K562 (cell line): Measurements from ENCODE around the gene ITPA.

Source experiments
- ATF3 ChIP-seq, 2 experiments: fragments of 450-650 bp in 1 of 2; sonication (generic) in 1 of 2; formaldehyde crosslinking in 1 of 2; IDR thresholded peaks in 1 of 2; conservative IDR thresholded peaks in 1 of 2; 2 replicates each; pipeline versions ENCODE4 v1.6.1 to v1.8.1; 2016 to 2023; ENCODE audit warnings: mild to moderate bottlenecking in 2 of 2, moderate library complexity in 2 of 2, inconsistent platforms in 1 of 2, missing genetic modification reagents in 1 of 2
- CTCF ChIP-seq, 3 experiments: IDR thresholded peaks in 2 of 3; conservative IDR thresholded peaks in 1 of 3; 2 replicates each; pipeline ENCODE4 v1.5.1; 2011 to 2012; ENCODE audit warnings: low read length in 3 of 3, mild to moderate bottlenecking in 3 of 3, control low read depth in 2 of 3, improper control_type of control experiment in 1 of 3, inconsistent platforms in 1 of 3, low read depth in 1 of 3, mixed read lengths in 1 of 3, moderate library complexity in 1 of 3; ENCODE audit not compliant: insufficient read depth in 2 of 3
- ELF1 ChIP-seq: fragments of 200-800 bp; sonication (Bioruptor generic); IDR thresholded peaks from 2 replicates; pipeline ENCODE4 v1.6.1; 2016; ENCODE audit warnings: missing genetic modification characterization, missing compliant biosample characterization
- JUNB ChIP-seq: fragments of 450-650 bp; formaldehyde crosslinking; conservative IDR thresholded peaks from 2 replicates; pipeline ENCODE4 v1.4.0; 2020; ENCODE audit warnings: mild to moderate bottlenecking
- MTA2 ChIP-seq: fragments of 450-650 bp; IDR thresholded peaks from 2 replicates; pipeline ENCODE4 v1.6.1; 2016; ENCODE audit warnings: low read depth
- NFIC ChIP-seq: fragments of 450-650 bp; IDR thresholded peaks from 2 replicates; pipeline ENCODE4 v1.6.1; 2017; ENCODE audit warnings: mild to moderate bottlenecking, inconsistent platforms
- PATZ1 ChIP-seq: fragments of 250-450 bp; sonication (Bioruptor Pico); IDR thresholded peaks from 2 replicates; pipeline ENCODE4 v1.5.0; 2020; ENCODE audit warnings: mild to moderate bottlenecking, borderline replicate concordance
- PRDM10 ChIP-seq: fragments of 450-650 bp; IDR thresholded peaks from 2 replicates; pipeline ENCODE4 v1.6.1; 2018; ENCODE audit not compliant: partially characterized antibody
- UBTF ChIP-seq, 2 experiments: IDR thresholded peaks; 2 replicates each; pipeline ENCODE4 v1.6.1; 2012; ENCODE audit warnings: improper control_type of control experiment in 2 of 2, low read depth in 2 of 2, low read length in 2 of 2, borderline replicate concordance in 1 of 2
- XRCC5 ChIP-seq: fragments of 200-400 bp; formaldehyde crosslinking; IDR thresholded peaks from 2 replicates; pipeline ENCODE4 v1.6.1; 2017; ENCODE audit warnings: low read depth, mild to moderate bottlenecking, low read length
- YY1 ChIP-seq, 3 experiments: IDR thresholded peaks; 2 replicates each; pipeline ENCODE4 v1.6.1; 2011; ENCODE audit warnings: low read length in 2 of 3, mild to moderate bottlenecking in 2 of 3, moderate library complexity in 2 of 3, borderline replicate concordance in 1 of 3, control low read depth in 1 of 3, low read depth in 1 of 3; ENCODE audit not compliant: insufficient read depth in 3 of 3, insufficient replicate concordance in 2 of 3, control insufficient read depth in 1 of 3, insufficient read length in 1 of 3; ENCODE audit errors: extremely low read depth in 1 of 3
- ZBTB34 ChIP-seq: fragments of 250-450 bp; sonication (Bioruptor Pico); IDR thresholded peaks from 2 replicates; pipeline ENCODE4 v1.8.0; 2021; ENCODE audit warnings: mild to moderate bottlenecking, moderate library complexity
- ZBTB5 ChIP-seq: fragments of 450-650 bp; IDR thresholded peaks from 2 replicates; pipeline ENCODE4 v1.6.1; 2017; ENCODE audit warnings: antibody characterized with exemption

GRCh38 chr20:3239867-3240775 lies 30.8 kb downstream of the ITPA start:
- TF ChIP-seq ZBTB5 (no peak), ATF3 (IDR thresholded peaks at IDR 0.05) (no peak), ATF3 (CRISPR knock-in tag; conservative IDR thresholded peaks at IDR 0.05) (no peak), NFIC (no peak), JUNB (no peak), XRCC5 (no peak), CTCF (IDR thresholded peaks at IDR 0.05 in 2 of 3, conservative IDR thresholded peaks at IDR 0.05 in 1 of 3; ENCODE audit: insufficient read depth in 2 of 3, low read depth in 1 of 3, low read length in 3 of 3) (no peak), PATZ1 (CRISPR knock-in tag) (no peak), ZBTB34 (CRISPR knock-in tag) (no peak), ELF1 (no peak), MTA2 (no peak), PRDM10 (no peak), YY1 (IDR thresholded peaks at IDR 0.05; ENCODE audit: borderline replicate concordance in 1 of 3, control insufficient read depth in 1 of 3, extremely low read depth in 1 of 3, insufficient read depth in 3 of 3, insufficient read length in 1 of 3, insufficient replicate concordance in 2 of 3, low read depth in 1 of 3, low read length in 2 of 3) (no peak), UBTF (IDR thresholded peaks at IDR 0.05; ENCODE audit: borderline replicate concordance in 1 of 2, low read depth in 2 of 2, low read length in 2 of 2) (no peak)
